Measurements from ENCODE around the gene SIRT7. TPM values are rescaled to one million over a fixed set of nuclear protein-coding genes. Genes with fewer than 3 reads are reported as not detected.

Gene SIRT7
- total and polyA plus RNA-seq, 4 donors: 14.7 to 43.4 (median 32.9) TPM

DNA sequence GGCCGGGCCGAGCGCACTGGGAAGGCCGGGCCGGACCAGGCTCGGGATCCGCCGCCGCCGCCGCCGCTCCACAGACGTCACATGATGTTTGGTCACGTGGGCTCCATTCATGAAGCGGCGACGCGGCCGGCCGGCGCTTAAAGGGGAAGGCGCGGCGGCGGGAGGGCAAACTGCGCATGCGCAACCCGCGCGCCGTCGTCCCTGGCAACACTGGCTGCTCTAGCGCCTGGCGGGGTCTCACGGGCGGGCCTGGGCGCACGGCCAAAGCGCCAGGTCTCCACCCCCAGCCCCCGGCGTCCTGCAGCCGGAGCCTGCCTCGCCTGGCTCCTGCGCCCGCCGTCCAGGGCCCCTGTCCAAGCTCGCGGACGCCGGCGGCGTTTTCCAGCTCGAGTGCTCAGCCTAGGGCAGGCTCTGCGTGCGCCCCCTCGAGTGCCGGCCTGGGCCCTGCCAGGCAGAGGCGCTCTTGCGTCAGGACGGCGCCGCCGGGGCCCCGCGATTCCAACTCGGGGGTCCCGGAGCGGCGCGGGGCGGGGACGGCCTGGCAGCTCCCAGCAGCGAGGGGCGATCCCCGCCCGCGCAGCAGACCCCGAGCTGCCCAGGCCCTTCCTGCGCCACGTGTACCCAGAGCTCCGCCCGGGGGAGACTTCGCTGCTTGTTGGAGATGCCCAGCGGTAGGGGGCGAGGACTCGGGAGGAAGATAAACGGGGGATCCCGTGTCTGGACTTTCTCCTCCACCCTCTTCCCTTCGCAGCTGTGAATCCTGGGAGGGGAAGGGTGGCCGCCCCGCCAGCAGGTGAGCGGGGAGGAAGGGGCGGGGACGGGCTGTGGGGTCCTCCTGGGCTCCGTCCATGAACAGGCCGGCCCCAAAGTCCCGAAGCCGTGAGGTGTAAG lies 9.9 kb upstream of the SIRT7 start, which contains the start of gene MAFG:
MAFG (minus strand) TSS at position 83 of the 891 bp plus-strand sequence. CDS start 4,550 bp downstream, outside the sequence.
- H3K27ac ChIP-seq (ENCODE audit: low read depth in 1 of 2, low read length in 1 of 2): peak within 1 kb of the TSS; percentile 89 to 90
- H3K36me3 ChIP-seq (ENCODE audit: control insufficient read depth in 4 of 4, insufficient read depth in 4 of 4, low read length in 4 of 4): peaks cover 0 to under 1% (median 0%) of the 10 kb centered on the region in 4 donors
- no peaks in the 10 kb centered on the region for H3K27me3 ChIP-seq (ENCODE audit: control insufficient read depth in 3 of 3, insufficient read depth in 3 of 3, low read length in 2 of 3)
- WGBS, 2 donors: 0 to 1% methylated on average over 40 to 98 of the region's 98 CpGs
- peak within 1 kb of the TSS; percentile 12 to 32 for H3K9ac ChIP-seq (ENCODE audit: insufficient read depth in 1 of 2, low read length in 2 of 2)
- peak within 1 kb of the TSS; percentile 83 for H3K4me3 ChIP-seq
- no peaks in the 10 kb centered on the region for H3K9me3 ChIP-seq (ENCODE audit: control insufficient read depth in 4 of 4, insufficient read depth in 3 of 4, low read length in 3 of 4)
- ATAC-seq (ENCODE audit: insufficient read depth, low FRiP score) (peak; percentile 45), DNase-seq (peak; percentile 97 to 99 (median 98))
- peaks cover 4 to 46% (median 19%) of the 10 kb centered on the region in 5 donors for H3K4me1 ChIP-seq (ENCODE audit: control insufficient read depth in 5 of 5, insufficient read depth in 5 of 5, low read length in 5 of 5)
- TF ChIP-seq, protein P1, sequence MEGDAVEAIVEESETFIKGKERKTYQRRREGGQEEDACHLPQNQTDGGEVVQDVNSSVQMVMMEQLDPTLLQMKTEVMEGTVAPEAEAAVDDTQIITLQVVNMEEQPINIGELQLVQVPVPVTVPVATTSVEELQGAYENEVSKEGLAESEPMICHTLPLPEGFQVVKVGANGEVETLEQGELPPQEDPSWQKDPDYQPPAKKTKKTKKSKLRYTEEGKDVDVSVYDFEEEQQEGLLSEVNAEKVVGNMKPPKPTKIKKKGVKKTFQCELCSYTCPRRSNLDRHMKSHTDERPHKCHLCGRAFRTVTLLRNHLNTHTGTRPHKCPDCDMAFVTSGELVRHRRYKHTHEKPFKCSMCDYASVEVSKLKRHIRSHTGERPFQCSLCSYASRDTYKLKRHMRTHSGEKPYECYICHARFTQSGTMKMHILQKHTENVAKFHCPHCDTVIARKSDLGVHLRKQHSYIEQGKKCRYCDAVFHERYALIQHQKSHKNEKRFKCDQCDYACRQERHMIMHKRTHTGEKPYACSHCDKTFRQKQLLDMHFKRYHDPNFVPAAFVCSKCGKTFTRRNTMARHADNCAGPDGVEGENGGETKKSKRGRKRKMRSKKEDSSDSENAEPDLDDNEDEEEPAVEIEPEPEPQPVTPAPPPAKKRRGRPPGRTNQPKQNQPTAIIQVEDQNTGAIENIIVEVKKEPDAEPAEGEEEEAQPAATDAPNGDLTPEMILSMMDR (IDR thresholded peaks at IDR 0.05; ENCODE audit: control extremely low read depth, extremely low read depth): no peak

DNA sequence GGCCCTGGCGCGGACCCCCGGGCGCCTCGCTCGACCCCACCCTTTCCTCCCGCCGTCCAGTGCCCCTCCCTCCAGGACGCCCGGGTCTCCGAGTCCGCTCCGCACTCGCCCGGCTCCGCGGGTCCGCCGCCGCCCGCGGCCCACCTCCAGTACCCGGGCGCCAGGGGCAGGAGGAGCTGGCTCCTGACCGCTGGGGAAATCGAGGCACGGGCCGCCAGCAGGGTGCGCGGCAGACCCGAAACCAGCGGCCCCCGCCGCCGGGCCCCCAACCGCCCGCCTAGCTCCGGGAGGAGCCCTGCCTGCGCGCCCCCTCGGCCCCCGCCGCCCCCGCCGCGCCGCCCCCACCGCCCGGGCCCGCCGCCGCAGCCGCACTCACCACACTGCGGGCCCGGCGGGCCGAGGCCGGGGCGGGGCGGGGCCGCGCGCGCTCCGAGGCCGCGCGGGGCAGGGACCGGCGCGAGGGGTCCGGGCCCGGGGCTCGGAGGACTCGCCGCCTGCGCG lies 9.2 kb upstream of the SIRT7 start:
- TF ChIP-seq, protein P1 (IDR thresholded peaks at IDR 0.05; ENCODE audit: control extremely low read depth, extremely low read depth): no peak
- H3K27ac ChIP-seq (ENCODE audit: low read depth in 1 of 2, low read length in 1 of 2): peak overlapping the region; percentile 89 to 90
- H3K9me3 ChIP-seq (ENCODE audit: control insufficient read depth in 4 of 4, insufficient read depth in 3 of 4, low read length in 3 of 4): no peaks in the 10 kb centered on the region
- no peak for ATAC-seq (ENCODE audit: insufficient read depth, low FRiP score)
- DNase-seq: no peak
- peak overlapping the region in 1 of 2 donors; percentile 12 for H3K9ac ChIP-seq (ENCODE audit: insufficient read depth in 1 of 2, low read length in 2 of 2)
- peak overlapping the region; percentile 83 for H3K4me3 ChIP-seq
- H3K27me3 ChIP-seq (ENCODE audit: control insufficient read depth in 3 of 3, insufficient read depth in 3 of 3, low read length in 2 of 3): no peaks in the 10 kb centered on the region
- peaks cover 7 to 46% (median 14%) of the 10 kb centered on the region in 5 donors for H3K4me1 ChIP-seq (ENCODE audit: control insufficient read depth in 5 of 5, insufficient read depth in 5 of 5, low read length in 5 of 5)
- peaks cover 0 to 8% (median 2%) of the 10 kb centered on the region in 4 donors for H3K36me3 ChIP-seq (ENCODE audit: control insufficient read depth in 4 of 4, insufficient read depth in 4 of 4, low read length in 4 of 4)
- WGBS, 2 donors: 0 to 1% methylated on average over 16 to 76 of the region's 78 CpGs

DNA sequence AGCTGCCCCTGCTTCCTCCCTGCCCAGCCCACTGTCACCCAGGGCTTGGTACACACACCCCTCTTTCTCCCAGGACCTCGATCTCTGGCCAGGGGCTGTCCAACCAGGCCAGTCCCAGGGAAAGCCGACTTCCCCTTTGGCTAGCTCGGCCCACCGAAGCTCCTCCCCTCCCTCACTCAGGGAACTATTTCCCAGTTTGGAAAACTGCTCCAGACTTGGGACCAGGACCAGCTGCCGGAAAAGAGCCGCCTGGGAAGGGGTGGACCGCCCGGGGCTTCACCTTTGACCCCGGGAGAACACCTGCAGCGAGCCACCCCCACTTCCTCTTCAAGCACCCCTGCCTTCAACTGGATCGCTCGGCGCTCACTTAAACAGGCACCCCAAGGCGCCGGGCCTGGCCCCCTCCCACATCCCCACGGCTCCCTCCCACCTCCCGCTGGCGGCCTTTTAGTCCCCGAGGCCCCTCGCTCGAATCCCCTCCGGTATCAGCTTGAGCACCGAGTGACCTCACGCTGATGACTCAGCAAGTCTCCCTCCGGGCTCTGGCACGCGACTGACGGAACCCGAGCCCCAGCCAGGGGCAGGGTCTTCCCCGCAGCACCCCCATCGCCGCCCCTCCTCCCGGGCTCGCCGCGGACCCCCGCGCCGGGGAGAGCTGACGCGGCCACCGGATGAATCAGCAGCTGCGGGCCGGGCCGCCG lies 8.6 kb upstream of the SIRT7 start:
- ATAC-seq (ENCODE audit: insufficient read depth, low FRiP score) (peak; percentile 46), DNase-seq (peak; percentile 71 to 74 (median 71))
- Histone ChIP-seq H3K9ac (ENCODE audit: insufficient read depth in 1 of 2, low read length in 2 of 2) (peak overlapping the region; percentile 12 to 32), H3K4me3 (peak overlapping the region; percentile 83), H3K9me3 (ENCODE audit: control insufficient read depth in 4 of 4, insufficient read depth in 3 of 4, low read length in 3 of 4) (no peaks in the 10 kb centered on the region), H3K36me3 (ENCODE audit: control insufficient read depth in 4 of 4, insufficient read depth in 4 of 4, low read length in 4 of 4) (peaks cover 0 to 12% (median 6%) of the 10 kb centered on the region in 4 donors), H3K4me1 (ENCODE audit: control insufficient read depth in 5 of 5, insufficient read depth in 5 of 5, low read length in 5 of 5) (peaks cover 7 to 46% (median 12%) of the 10 kb centered on the region in 5 donors), H3K27ac (ENCODE audit: low read depth in 1 of 2, low read length in 1 of 2) (peak overlapping the region; percentile 89 to 90), H3K27me3 (ENCODE audit: control insufficient read depth in 3 of 3, insufficient read depth in 3 of 3, low read length in 2 of 3) (no peaks in the 10 kb centered on the region)
- TF ChIP-seq, protein P1 (IDR thresholded peaks at IDR 0.05; ENCODE audit: control extremely low read depth, extremely low read depth): no peak
- WGBS, 2 donors: 1% methylated on average over 33 to 46 of the region's 46 CpGs

Data from lung (tissue), 12 donors.